Activated T-helper 2 cell treated with anti-CD3 and anti-CD28 coated beads, Interferon-gamma antibody, Interleukin-2, Interleukin-4, amounts not matched to agents 10 μg/mL and 5 μg/mL and 100 μg/mL, durations not matched to agents 14 hours and 24 hours and 36 hours (primary cell): ENCODE data around the gene PLEKHM2. TPM values are rescaled to one million over a fixed set of nuclear protein-coding genes. Genes with fewer than 3 reads are reported as not detected.
A peak's percentile ranks its signal among the peaks of the same experiment; 100 is the strongest.

Experiments used
- DNase-seq: peaks from one replicate; pipeline ENCODE4 v3.0.0; 2021; ENCODE audit warnings: low spot score
- H3K27ac Mint-ChIP-seq: one replicate; pipeline ENCODE4 v1.8.0; 2021; ENCODE audit warnings: mixed read lengths
- H3K27me3 Mint-ChIP-seq: one replicate; pipeline ENCODE4 v1.8.0; 2021; ENCODE audit warnings: low read depth, mixed read lengths
- H3K36me3 Mint-ChIP-seq: one replicate; pipeline ENCODE4 v1.8.0; 2021; ENCODE audit warnings: low read depth, mixed read lengths
- H3K4me1 Mint-ChIP-seq: one replicate; pipeline ENCODE4 v1.8.0; 2021; ENCODE audit warnings: low read depth, mixed read lengths
- H3K4me3 Mint-ChIP-seq: one replicate; pipeline ENCODE4 v1.8.0; 2021; ENCODE audit warnings: low read depth, mild to moderate bottlenecking, moderate library complexity, mixed read lengths
- H3K9me3 Mint-ChIP-seq: one replicate; pipeline ENCODE4 v1.8.0; 2021; ENCODE audit warnings: mixed read lengths
- intact Hi-C: fragments of 100-400 bp; cut with micrococcal nuclease; formaldehyde crosslinking; loops from one replicate; pipeline ENCODE4 v1.15.1; 2023
- total RNA-seq: library from RNA; stranded (reverse); gene quantifications from 2 replicates; pipeline ENCODE4 v1.2.3, GENCODE V29; 2022

PLEKHM2 gene
- total RNA-seq, 1 donor from 2014 or later = 61.6 TPM

DNA sequence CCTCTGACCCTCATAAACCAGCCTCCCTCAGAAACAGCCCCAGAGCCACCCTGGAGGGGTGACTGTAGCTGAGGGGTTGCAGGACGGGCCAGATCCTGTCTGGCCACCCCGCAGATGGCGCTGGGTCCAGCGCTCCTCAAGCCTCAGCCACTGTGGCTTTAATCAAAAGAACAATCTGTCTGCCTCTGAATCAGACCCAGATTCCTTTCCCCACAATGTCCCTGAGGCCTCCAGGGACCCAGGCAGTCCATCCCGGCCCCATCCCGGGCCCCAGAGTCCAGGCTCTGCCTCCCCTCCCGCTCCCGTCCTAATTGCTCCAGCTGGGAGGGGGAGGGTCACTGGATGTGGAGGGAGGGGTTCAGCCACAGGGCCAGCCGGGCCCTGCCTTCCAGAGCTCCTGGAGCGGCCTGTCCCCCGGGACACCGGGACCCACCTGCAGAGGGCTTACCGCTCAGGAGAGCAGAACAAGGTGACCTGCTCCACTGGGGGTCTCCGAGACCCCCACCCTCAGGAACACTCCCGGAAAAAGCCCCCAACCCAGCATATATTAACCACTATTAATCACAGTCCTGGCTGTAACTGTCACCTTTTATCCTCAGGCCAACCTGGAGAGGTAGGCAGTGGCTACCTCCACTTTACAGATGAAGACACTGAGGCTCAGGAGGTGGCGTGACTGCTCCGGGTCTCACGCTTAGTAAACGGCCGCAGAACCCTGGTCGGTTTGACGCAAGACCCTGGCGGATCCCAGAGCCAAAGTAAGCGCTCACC is 73.6 kb downstream of the PLEKHM2 start:
- H3K9me3 Mint-ChIP-seq = no peaks in the 10 kb centered on the region
- DNase-seq = no peak
- H3K4me1 Mint-ChIP-seq = peaks cover 2% of the 10 kb centered on the region
- H3K27me3 Mint-ChIP-seq = peaks cover 47% of the 10 kb centered on the region
- H3K4me3 Mint-ChIP-seq = peak overlapping the region; percentile 60
- H3K27ac Mint-ChIP-seq = no peak overlapping the region
- no peaks in the 10 kb centered on the region for H3K36me3 Mint-ChIP-seq
- intact Hi-C loops = no loop called here

DNA sequence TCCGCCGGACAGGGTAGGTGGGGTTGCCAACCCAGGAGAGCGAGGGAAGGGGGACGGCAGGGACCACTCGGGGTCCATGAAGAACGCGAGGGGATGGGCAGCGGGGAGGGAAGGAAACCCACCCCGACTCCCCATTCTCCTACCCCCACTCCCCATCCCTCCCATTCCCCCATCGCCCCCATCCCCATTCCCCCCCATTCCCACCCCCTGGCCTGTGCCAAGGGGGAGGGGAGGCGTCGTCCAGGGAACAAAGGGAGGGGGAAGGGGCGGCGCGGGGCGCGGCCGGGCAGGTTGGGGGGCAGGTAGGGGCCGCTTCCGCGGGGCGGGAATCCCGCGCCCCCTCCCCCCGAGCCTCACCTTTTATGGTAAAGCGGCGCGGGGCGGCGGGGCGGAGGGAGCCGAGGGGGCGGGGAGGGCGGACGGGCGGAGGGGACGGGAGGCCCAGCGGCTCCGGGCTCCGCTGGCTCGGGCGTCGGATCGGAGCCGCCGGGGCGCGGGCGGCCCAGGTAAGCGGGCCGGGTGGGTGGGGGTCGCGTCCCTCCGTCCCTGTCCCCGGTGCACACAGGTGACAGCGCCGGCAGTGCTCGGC is 74.3 kb downstream of the PLEKHM2 start, which contains the start of gene FBLIM1:
TSS of gene FBLIM1 (plus strand) at position 453 of the 589 bp plus-strand sequence. CDS start 6,189 bp downstream, outside the sequence.
- H3K4me3 Mint-ChIP-seq = peak within 1 kb of the TSS; percentile 60
- intact Hi-C loops = no loop called here

DNA sequence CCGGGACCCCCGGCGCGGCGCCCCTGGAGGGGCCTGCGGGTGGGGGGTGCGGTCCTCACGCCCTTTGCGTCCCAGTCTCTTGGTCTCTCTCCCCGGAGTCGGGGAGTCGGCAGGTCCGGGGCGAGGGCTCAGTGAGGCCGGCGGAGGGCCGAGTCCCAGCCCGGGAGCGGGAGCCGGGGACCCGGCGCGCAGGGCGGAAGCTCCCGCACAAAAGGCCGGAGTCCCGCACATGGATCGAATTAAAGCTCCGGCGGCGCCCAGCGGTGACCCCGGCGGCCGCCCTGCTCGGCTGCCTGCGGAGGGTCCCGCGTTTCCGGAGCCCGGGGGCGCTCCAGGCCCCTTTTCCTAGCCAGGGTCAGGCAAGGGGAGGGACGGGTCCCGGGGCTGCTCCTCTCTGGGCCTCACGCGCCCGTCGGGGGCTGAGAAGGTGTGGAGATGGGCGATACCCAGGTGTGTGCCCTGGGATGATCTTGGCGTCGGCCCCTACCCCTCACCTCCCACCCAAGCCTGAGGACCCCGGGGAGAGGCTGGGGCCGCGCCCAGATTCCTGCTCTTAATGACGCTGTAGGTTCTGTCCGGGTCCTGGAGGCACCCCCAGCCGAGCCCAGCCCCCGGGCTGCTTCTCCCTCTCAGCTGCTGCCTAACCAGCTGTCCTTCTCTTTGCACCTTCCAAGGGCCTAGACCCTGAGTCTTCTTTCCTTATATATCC is 75.0 kb downstream of the PLEKHM2 start:
- Mint-ChIP-seq H3K9me3 (no peaks in the 10 kb centered on the region), H3K27ac (no peak overlapping the region), H3K4me3 (no peak overlapping the region), H3K27me3 (peaks cover 47% of the 10 kb centered on the region), H3K36me3 (no peaks in the 10 kb centered on the region), H3K4me1 (peaks cover 2% of the 10 kb centered on the region)
- intact Hi-C loops = no loop called here
- no peak for DNase-seq

More for the DNA sequence above, 74.3 kb downstream of the PLEKHM2 start, which contains the start of gene FBLIM1:
- no peak for DNase-seq
- H3K27ac Mint-ChIP-seq = no peak within 1 kb of the TSS
- H3K27me3 Mint-ChIP-seq = peaks cover 47% of the 10 kb centered on the region
- H3K36me3 Mint-ChIP-seq = no peaks in the 10 kb centered on the region
- peaks cover 2% of the 10 kb centered on the region for H3K4me1 Mint-ChIP-seq
- H3K9me3 Mint-ChIP-seq = no peaks in the 10 kb centered on the region

DNA sequence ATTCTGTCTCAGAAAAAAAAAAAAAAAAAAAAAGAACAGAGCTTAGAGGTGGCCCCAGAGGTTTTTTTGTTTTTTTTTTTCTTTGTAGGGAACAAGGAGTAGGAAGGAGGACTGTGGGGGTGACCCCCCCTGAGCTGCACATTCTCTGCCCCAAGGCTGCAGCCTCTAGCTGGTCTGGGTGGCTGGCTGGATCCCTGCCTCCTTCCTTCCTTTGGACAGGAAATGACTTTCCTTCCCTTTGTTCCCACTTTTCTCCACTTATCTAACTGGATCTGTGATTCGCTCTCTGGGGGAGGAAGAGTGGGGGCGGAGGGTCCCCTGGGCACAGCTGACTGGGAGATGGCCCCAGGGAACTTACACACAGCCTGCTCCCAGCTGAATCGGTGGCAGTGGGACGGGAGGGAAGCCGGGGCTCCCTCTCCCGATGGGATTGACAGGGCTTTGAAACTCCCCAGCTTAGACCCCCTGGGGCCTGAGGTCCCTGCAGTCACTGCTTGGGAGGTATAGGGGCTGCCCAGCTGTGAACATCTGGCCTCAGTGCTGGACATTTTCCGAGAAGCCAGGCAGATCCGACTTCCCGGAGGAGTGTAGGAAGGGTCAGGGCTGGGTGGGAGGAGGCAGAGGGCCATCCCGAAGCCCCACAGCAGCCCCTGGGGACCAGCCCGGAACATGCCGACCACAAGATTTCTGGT is 76.5 kb downstream of the PLEKHM2 start:
- Mint-ChIP-seq H3K4me3 (no peak overlapping the region), H3K27me3 (peaks cover 46% of the 10 kb centered on the region), H3K27ac (no peak overlapping the region), H3K9me3 (no peaks in the 10 kb centered on the region), H3K36me3 (no peaks in the 10 kb centered on the region), H3K4me1 (peaks cover 2% of the 10 kb centered on the region)
- no peak for DNase-seq
- intact Hi-C loops = no loop called here

DNA sequence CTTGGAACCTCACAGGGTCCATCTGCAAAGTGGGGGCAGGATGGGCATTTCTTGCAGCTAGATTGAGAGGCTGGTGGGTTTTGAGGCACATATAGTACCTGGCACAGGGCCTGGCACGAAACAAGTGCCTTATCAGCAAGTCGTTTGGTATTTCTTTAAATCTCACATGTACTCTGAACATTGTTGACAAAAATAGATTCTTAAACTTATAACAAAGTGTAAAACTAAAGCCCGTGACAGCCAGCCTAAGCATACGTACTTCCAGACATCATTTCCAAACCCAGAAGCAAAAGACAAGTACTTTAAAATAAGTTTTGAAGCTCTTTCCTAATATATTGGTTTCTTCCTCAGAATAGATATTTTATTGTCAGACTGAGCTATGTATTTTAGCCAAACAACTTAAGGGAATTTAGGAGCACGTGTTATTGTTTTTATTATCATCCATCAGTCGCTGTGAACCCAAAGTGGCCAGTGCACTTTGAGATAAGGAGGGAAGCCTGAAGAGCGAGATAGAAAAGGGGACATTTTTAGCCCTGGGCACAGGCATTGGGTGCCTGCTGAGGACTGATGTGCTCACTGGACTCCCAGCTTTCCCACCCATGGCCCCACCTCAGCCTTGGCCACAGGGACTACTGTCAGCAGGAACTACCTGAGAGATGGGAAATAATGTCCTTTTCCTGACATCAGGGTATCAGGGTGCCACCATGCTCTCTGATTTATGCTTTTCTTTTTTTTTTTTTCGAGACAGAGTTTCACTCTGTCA is 77.4 kb downstream of the PLEKHM2 start:
- H3K4me1 Mint-ChIP-seq = peaks cover 2% of the 10 kb centered on the region
- no peak overlapping the region for H3K4me3 Mint-ChIP-seq
- intact Hi-C loops = no loop called here
- no peaks in the 10 kb centered on the region for H3K36me3 Mint-ChIP-seq
- no peak for DNase-seq
- no peak overlapping the region for H3K27ac Mint-ChIP-seq
- no peaks in the 10 kb centered on the region for H3K9me3 Mint-ChIP-seq
- peaks cover 41% of the 10 kb centered on the region for H3K27me3 Mint-ChIP-seq

DNA sequence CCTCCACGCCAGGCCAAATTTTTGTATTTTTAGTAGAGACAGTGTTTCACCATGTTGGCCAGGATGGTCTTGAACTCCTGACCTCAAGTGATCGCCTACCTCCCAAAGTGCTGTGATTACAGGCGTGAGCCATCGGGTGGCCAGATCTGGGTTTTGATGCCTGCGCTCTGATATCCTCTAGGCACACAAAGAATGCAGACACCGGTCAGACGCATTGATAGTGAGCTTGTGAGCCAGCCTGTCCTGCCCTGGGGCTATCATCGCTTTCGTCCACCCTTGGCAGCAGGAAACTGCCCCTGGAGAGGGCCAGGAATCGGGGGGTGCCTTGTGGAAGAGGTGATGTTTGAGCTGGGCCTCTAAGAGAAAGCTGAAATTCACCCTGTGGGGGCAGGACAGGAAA is 78.4 kb downstream of the PLEKHM2 start:
- H3K9me3 Mint-ChIP-seq = no peaks in the 10 kb centered on the region
- intact Hi-C loops = no loop called here
- H3K27me3 Mint-ChIP-seq = peaks cover 32% of the 10 kb centered on the region
- H3K4me1 Mint-ChIP-seq = peaks cover 2% of the 10 kb centered on the region
- no peak overlapping the region for H3K4me3 Mint-ChIP-seq
- no peaks in the 10 kb centered on the region for H3K36me3 Mint-ChIP-seq
- H3K27ac Mint-ChIP-seq = no peak overlapping the region
- no peak for DNase-seq

DNA sequence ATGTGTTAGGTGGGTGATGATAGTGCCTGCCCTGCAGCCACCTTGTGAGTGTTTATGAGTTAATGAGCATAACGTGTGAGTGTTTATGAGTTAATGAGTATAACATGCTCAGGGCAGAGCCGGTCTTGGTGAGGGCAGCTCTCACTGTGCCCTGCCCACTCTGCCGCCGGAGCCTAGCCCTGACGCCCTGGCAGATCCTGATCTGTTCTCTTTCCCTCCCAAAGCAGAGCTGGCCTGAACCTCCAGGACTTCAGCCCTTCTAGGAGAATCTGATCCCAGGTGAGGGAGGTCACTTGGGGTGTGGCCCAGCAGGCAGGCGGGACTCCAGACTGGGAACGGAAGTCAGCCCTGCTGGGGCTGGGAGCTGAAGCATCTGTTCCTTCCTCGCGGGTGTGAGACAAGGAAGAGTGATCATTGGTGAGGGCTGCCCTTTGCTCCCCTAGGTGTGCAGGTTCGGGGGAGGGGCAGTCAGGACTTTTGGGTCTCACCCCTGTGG is 80.2 kb downstream of the PLEKHM2 start:
- Mint-ChIP-seq H3K36me3 (no peaks in the 10 kb centered on the region), H3K27me3 (peaks cover 27% of the 10 kb centered on the region), H3K4me1 (peaks cover 2% of the 10 kb centered on the region), H3K27ac (no peak overlapping the region), H3K9me3 (no peaks in the 10 kb centered on the region), H3K4me3 (no peak overlapping the region)
- intact Hi-C loops = no loop called here
- DNase-seq = no peak

DNA sequence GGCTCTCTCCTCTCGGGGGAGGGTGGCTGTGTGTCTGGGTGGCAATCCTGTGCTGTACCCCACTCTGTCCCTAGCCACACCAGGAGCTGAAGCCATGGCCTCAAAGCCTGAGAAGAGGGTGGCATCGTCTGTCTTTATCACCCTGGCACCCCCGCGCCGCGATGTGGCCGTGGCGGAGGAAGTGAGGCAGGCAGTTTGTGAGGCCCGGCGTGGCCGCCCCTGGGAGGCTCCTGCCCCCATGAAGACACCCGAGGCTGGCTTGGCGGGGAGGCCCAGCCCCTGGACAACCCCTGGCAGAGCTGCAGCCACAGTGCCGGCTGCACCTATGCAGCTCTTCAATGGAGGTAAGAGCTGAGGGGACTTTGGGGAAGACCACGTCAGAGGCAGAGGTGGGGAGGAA is 80.8 kb downstream of the PLEKHM2 start:
- intact Hi-C loops = no loop called here

DNA sequence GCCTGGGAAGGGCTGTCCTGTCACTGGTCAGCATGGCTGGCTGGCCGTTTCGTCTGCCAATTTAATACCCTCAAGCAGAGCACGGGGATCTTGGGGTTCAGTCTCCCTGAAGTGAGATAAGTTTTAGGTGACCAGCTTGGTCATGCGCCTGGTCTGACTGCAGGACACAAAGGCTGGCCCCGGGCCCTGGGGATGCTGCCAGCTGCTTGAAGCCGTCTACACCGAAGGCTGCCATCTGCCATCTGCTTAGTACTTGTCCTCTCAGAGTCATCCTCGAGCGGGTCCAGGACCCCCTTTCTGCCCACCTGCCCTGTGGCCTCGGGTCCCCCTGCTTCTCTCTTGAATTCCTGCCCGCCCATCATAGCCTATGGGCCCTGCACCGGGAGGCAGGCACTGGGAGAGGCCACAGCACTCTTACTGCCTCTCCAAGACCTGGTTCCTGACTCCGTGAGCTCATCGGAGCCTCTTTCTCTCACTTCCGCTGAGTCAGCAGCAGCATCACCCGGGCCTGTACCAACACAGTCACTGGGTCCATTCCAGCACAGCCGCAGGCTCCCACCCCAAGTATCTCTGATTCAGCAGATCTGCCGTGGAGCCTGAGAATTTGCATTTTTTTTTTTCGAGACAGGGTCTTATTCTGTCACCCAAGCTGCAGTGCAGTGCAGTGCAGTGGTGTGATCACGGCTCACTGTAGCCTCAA is 81.5 kb downstream of the PLEKHM2 start:
- peaks cover 19% of the 10 kb centered on the region for H3K27me3 Mint-ChIP-seq
- H3K4me1 Mint-ChIP-seq = no peaks in the 10 kb centered on the region
- H3K9me3 Mint-ChIP-seq = no peaks in the 10 kb centered on the region
- DNase-seq = no peak
- H3K36me3 Mint-ChIP-seq = no peaks in the 10 kb centered on the region
- H3K4me3 Mint-ChIP-seq = no peak overlapping the region
- H3K27ac Mint-ChIP-seq = no peak overlapping the region
- intact Hi-C loops = no loop called here

More for the DNA sequence above, 80.8 kb downstream of the PLEKHM2 start:
- Mint-ChIP-seq H3K4me1 (no peaks in the 10 kb centered on the region), H3K27ac (no peak overlapping the region), H3K4me3 (no peak overlapping the region), H3K9me3 (no peaks in the 10 kb centered on the region), H3K27me3 (peaks cover 22% of the 10 kb centered on the region), H3K36me3 (no peaks in the 10 kb centered on the region)
- no peak for DNase-seq

DNA sequence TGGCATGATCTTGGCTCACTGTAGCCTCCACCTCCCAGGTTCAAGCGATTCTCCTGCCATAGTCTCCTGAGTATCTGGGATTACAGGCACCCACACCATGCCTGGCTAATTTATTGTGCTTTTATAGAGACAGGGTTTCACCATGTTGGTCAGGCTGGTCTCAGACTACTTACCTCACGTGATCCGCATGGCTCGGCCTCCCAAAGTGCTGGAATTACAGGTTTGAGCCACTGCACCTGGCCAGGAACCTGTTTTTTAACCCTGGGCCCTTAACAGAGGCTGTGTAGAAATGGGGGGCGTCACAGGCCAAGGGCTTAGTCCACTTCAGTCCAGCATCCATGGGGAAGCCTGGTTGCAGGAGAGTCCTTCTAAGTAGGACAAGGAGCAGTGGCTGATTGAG is 83.8 kb downstream of the PLEKHM2 start:
- intact Hi-C loops = no loop called here
- H3K4me1 Mint-ChIP-seq = no peaks in the 10 kb centered on the region
- no peak overlapping the region for H3K4me3 Mint-ChIP-seq
- no peak overlapping the region for H3K27ac Mint-ChIP-seq
- H3K27me3 Mint-ChIP-seq = peaks cover 4% of the 10 kb centered on the region
- no peaks in the 10 kb centered on the region for H3K36me3 Mint-ChIP-seq
- H3K9me3 Mint-ChIP-seq = no peaks in the 10 kb centered on the region
- DNase-seq = no peak

DNA sequence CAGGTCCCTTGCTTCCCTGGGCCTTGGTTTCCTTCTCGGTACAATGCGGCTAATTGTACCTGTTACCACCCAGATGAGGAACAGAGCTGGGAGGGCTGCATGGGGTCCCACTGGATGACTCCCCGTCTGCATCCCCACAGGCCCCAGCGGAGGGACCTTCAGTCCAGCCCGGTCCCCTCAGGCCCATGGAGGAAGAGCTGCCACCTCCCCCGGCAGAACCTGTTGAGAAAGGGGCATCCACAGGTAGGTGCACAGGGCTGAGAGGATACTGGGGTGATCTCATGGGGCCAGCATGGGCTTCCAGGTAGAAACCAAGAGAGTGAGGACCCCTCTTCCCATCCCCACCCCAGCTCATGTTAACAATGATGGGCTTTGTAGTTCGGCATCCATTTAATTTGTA is 84.3 kb downstream of the PLEKHM2 start:
- no peak for DNase-seq
- Mint-ChIP-seq H3K27me3 (peaks cover 4% of the 10 kb centered on the region), H3K4me1 (no peaks in the 10 kb centered on the region), H3K27ac (no peak overlapping the region), H3K4me3 (no peak overlapping the region), H3K36me3 (no peaks in the 10 kb centered on the region), H3K9me3 (no peaks in the 10 kb centered on the region)
- intact Hi-C loops = no loop called here
